Retinal pigment epithelial cell (primary cell): ENCODE results near the gene CRMP1.

ENCODE experiments used
- DNase-seq: peaks from one replicate; pipeline ENCODE4 v3.0.0-alpha.2; 2010; ENCODE audit warnings: low read depth
- H3K4me3 ChIP-seq: 2 replicates; pipeline ENCODE4 v1.5.1; 2011; ENCODE audit warnings: mild to moderate bottlenecking, low read length, control low read depth, moderate library complexity
- TF ChIP-seq, protein P1 (sequence below): conservative IDR thresholded peaks from 2 replicates; pipeline ENCODE4 v1.5.1; 2011; ENCODE audit warnings: low read depth, low read length, control low read depth, inconsistent platforms

The CRMP1 gene

DNA sequence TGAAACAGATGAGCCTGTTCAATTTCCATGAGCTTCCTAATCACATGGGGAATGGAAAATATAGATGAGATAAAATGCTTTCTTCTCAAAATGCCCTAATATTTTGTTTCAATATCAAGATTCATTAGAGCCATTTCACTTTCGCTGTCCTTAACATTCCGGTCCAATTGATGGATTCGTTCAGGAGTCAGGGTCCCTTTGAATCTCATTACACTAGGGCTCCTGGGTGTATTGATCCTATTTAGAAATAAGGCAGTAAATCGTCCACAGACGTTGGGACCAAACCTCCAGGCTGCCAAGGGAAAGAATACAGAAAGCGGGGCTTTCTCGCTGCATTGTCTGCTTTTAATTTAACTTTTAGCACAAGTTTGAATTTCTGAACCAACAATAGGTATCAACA is 20.6 kb upstream of the CRMP1 start:
- H3K4me3 ChIP-seq: no peak overlapping the region
- no peak for DNase-seq
- TF ChIP-seq, protein P1, sequence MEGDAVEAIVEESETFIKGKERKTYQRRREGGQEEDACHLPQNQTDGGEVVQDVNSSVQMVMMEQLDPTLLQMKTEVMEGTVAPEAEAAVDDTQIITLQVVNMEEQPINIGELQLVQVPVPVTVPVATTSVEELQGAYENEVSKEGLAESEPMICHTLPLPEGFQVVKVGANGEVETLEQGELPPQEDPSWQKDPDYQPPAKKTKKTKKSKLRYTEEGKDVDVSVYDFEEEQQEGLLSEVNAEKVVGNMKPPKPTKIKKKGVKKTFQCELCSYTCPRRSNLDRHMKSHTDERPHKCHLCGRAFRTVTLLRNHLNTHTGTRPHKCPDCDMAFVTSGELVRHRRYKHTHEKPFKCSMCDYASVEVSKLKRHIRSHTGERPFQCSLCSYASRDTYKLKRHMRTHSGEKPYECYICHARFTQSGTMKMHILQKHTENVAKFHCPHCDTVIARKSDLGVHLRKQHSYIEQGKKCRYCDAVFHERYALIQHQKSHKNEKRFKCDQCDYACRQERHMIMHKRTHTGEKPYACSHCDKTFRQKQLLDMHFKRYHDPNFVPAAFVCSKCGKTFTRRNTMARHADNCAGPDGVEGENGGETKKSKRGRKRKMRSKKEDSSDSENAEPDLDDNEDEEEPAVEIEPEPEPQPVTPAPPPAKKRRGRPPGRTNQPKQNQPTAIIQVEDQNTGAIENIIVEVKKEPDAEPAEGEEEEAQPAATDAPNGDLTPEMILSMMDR: no peak

DNA sequence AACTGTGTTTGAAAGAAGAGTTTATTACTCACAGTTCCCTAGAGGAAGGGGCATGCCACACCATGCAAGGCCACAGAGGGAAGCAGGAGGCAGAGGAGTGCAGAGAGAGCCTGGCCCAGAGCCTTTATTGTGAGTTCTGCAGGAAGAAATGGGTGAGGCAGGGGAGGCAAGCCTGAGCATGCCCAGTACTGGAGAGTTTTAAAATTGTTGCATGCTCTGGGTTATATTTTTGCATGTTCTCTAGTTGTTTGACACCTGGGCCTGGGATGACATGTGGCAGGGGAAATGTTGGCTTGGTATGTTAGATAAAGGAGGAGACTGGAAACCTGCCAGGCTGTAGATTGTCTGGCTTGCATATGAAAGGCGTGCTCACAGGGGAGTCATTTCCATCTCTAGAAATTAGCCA is 19.7 kb upstream of the CRMP1 start:
- no peak overlapping the region for H3K4me3 ChIP-seq
- TF ChIP-seq, protein P1: no peak
- no peak for DNase-seq

DNA sequence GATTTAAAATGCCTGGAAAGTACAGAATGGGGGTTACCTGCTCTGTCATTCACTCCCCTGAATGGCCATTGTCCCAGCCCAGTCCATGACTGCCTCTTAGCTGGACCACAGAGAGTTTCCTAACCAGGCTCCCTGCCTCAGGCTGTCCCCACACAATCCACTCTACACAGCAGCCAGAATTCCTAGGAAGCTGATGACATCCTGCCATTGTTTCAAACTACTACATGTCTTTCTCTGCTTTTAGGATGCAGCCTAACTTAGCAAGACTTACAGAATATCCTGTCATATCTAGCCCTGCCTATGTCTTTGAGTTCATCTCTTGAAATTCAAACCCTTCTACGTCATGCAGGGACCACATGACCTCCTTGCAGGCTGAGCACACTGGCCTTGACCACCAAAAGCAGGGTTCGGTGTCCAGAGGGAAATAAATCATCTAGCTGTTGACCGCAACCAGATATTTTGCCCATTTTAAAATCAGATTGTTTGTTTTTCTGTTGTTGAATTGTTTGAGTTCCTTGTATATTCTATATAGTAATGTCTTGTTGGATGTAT is 16.1 kb upstream of the CRMP1 start:
- TF ChIP-seq, protein P1: no peak
- DNase-seq: no peak
- no peak overlapping the region for H3K4me3 ChIP-seq

DNA sequence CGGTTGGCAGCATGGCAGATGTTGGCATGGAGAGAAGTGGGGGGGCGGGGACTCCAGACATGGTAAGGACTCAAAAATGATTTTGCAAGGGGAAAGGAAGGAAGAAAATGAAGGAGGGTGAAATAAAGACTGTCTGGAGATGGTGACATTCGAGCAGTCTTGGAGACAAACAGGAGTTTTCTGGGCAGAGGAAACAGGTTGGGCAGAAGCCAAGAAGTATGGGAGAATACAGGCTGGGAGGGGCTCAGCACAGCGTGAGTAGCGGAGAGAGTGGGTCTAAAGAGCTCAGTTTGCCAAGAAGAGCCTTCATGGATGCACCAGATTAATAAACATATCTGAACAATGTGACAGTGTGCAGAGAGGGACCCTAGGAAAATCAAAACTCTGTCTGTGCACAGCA is 13.3 kb upstream of the CRMP1 start:
- no peak overlapping the region for H3K4me3 ChIP-seq
- no peak for DNase-seq
- TF ChIP-seq, protein P1: no peak

GRCh38 chr4:5905714-5906113 is 12.8 kb upstream of the CRMP1 start:
- TF ChIP-seq, protein P1: no peak
- no peak for DNase-seq
- H3K4me3 ChIP-seq: no peak overlapping the region

GRCh38 chr4:5900844-5901243 is 8.0 kb upstream of the CRMP1 start:
- TF ChIP-seq, protein P1: no peak
- H3K4me3 ChIP-seq: no peak overlapping the region
- no peak for DNase-seq

DNA sequence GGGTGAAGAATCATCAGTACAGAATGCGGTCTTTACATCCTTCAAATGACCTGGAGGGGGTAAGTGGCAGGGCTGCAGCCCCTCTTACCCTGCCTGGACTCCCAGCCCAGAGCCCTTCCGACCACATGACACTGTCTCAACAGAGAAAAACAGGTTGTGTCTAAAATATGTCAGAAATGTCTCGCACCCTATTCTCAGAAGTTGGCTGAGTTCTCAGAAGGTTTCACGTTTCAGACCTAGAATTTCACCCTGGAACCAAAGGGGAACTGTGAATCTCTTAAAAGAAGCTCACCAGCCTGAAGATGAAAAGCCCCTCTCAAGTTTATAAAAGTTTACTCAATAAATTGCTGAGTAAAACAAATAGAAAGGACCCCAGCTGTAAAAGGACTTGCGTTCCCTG is 7.0 kb upstream of the CRMP1 start:
- TF ChIP-seq, protein P1: no peak
- H3K4me3 ChIP-seq: no peak overlapping the region
- no peak for DNase-seq
